ENCODE results near the gene ACADVL. TPM values are rescaled to one million over a fixed set of nuclear protein-coding genes. Genes with fewer than 3 reads are reported as not detected.

ACADVL gene
- total RNA-seq, 1 donor from 2014 or later: 1,052 TPM

DNA sequence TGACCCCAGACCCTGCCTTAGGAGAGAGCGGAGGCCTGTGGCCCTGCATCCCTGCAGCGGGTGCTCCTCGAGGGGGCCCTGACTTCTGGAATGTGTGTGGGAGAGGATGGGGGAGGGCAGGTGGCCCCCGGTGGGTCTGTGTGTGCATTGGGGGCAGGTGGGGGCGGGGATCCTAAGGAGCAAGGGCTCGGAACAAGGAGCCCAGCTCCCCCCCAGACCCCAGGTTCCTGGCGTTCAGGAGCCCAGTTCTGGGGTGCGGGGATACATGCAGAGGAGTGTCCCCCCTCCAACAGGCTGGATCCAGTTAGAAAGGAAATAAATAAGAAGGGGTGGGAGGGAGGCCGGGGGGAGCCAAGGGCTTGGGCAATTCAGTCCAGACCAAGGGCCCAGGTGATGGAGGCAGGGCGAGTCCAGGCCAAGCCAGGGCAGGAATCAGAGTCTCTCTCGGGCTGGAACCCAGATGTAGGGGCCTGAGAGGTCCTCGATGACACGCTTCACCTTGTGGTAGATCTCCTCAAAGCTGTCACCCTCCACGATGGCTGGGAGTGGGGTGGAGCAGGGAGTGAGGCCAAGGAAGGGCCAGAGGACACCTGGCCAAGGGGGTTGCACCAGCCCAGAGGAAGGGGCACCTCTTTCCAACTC, 29.3 kb upstream of the ACADVL start:
- no peak for DNase-seq (ENCODE audit: low spot score)

DNA sequence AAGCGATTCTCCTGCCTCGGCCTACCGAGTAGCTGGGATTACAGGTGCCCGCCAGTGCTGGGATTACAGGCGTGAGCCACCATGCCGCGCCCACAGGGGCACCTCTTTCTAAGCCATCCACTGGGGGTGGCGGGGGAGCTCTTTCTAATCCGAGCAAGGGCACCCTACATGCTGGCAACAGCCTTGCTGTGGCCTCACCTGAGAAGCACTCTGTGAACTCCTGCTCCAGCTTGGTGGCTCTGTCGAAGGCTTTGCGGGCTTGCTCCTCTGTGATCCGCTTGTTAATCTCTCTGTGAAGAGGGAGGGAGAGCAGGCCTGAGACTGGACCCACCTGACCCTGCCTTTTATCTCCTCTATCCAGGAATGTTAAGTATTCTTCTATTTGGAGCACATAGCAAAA, 28.7 kb upstream of the ACADVL start:
- no peak for DNase-seq (ENCODE audit: low spot score)

DNA sequence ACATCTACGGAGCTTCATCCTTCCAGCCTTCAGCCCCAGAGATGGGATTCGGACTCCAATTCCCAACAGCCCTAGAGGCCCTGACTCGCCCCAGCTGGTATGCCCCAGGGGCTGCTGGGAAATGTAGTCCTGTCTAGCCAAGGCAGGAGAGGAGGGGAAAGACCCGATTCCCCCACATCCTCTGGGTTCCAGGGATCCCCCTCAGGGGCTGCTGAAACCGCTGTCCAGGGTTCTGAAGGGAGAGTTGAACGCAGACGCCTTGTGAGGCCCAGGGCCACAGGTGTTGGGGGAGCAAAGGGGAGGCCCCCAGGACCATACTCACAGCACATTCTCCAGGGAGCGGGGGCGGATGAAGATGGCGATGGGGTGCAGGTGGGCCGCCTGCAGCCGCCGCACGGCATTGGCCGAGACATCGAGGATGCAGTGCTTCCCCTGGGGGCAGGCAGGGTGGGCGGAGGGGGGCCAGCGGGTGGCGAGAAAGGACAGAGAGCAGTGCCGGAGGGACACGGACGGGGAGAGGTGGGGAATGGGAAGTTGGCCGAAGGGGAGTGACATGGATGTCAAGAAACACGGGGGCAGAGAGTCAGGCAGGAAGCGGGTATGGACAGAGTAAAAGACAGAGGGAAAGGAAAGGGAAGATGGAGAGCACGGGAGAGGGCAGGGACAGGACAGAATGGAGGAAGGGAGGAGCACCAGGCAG, 28.0 kb upstream of the ACADVL start:
- DNase-seq (ENCODE audit: low spot score): no peak

DNA sequence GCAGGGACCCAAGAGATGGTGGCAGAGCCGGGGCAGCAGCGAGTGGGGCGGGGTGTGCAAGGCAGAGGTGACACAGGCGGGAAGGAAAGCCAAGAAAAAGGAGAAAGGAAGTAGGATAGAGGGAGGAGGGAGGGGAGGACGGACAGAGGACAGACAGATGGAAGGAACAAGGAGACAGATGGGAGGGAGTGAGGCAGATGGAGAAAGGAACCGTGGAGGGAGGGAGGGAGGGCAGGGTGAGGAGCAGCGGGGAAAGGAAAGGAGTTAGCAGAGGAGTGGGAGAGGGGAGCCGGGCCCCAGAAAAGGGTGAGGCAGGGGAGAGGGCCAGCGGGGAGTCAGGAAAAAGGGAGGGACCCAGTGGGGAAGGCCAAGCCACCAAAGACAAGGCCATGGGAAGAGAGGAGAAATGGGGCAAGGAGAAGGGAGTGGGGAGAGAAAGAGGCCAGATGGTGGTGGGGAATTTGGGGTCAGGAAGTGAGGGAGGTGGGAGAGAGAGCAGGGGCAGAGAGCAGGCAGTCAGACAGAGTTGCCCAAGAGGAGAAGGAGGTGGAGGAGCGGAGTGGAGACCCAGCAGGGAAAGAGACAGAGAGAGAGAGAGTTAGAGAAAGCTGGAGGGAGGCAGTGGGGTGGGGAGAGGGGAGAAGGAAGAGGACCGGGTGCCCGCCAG, 27.3 kb upstream of the ACADVL start:
- DNase-seq (ENCODE audit: low spot score): no peak

DNA sequence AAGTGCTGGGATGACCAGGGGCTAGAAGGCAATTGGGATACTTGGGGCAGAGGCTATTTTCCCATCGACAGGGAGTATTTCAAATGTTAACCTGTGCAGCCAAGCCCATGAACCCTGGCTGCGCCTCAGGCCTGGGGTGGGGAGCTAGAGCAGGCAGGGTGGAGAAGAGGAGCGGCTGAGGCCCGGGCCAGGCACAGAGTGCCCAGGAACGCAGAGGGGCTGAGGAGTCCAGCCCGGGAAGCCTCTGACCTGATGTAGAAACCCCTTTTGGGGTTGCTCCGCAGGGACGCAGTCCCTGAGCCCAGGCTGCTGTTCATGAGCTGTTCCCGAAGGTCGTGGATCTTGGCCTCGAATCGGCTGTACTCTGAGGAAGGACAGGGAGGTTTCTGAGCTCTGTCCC, 23.8 kb upstream of the ACADVL start:
- DNase-seq (ENCODE audit: low spot score): no peak

DNA sequence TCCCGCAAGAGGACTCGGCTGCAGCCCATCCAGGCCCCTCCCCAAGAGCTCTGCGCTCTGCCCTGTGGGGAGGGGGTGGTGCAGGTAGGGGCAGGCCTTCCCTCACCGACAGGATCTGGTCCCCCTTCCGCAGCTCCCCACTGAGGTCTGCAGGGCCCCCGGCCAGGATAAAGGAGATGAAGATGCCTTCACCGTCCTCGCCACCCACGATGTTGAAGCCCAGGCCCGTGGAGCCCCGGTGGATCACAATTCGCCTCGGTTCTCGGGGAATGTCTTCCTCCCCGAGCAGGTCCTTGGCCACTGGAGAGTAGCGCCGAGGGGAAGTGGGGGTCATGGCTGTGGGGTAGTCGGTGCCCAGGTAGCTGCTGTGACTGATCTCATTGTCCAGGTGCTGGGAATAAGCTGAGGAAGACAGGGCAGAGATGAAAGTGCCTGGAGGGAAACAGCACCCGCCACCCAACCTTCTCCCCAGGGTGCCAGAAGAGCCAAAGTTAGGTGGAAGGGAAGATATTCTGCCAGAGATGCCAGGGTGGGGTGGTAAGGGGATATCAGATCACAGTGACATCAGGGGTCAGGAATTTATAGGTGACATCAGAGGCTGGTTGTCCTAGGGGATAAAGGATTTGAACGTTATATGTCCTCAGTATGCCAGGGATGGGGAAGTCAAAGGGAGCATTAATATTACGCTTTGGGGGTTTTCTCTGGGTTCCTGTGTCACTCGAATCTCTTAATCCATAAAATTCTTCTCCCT, 22.9 kb upstream of the ACADVL start:
- no peak for DNase-seq (ENCODE audit: low spot score)

DNA sequence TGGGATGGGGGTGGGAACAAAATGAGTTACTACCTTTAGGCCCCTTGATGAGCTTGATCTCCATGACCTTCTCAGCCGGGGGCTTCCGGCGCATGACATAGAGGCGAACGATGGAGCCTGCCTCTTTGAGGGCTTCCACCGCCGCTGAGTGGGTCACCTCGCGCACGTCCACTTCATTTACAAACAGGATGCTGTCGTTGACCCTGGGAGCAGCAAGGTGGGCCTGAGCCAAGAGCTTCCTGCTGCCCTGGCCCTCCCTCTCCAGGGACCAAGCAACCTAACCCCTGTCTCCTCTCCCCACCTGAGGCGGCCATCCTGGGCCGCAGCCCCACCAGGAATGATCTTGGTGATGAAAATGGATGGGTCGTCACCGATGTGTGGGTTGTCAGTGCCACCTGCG, 16.3 kb upstream of the ACADVL start:
- DNase-seq (ENCODE audit: low spot score): no peak

DNA sequence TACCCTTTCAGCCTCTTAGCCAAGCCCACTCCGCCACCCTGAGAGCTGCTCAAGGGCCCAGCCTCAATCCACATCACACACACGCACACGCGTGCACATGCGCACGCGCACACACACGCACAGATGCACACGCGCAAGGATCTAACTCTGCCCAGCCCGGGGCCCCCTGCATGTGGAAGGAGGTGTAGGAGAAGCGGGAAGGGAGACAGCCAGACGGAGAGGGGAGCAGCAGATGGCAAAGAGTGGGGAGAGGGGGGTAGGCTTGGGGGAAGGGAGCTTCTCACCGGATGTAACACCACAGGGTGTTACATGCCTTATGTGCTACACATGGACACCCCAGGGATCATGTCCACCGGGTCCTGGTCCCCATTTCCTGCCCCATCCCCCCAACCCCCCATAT, 15.4 kb upstream of the ACADVL start:
- DNase-seq (ENCODE audit: low spot score): no peak

DNA sequence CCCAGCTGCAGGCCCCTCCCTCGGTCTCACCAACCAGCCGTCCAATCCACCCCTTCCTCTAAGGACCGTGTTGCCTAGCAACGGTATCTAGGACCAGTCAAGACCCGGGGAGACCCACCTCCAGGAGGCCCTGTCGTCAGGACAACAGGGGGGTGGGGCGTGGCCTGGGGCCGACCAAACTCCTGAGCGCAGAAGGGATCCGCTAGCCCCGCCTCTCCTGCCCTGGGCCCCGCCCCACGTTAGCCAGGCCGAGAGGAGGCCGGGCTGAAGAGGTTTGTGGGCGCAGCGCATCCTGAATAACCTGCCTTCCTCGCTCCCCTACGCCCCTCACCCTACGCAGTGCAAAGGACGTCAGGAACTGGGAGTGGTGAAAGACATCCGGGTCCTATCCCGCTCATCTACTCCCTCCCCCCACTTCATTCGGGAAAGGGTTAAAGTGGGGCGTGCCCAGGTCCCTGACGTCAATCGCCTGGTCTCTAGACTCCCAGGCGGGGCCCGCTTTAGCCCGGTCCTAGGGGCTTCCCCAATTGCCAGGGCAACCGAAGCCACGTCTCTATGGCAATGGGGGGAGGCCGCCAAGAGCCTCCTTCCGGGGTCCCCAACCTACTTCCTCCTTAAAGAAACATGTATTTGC, 14.8 kb upstream of the ACADVL start:
- DNase-seq (ENCODE audit: low spot score): no peak

DNA sequence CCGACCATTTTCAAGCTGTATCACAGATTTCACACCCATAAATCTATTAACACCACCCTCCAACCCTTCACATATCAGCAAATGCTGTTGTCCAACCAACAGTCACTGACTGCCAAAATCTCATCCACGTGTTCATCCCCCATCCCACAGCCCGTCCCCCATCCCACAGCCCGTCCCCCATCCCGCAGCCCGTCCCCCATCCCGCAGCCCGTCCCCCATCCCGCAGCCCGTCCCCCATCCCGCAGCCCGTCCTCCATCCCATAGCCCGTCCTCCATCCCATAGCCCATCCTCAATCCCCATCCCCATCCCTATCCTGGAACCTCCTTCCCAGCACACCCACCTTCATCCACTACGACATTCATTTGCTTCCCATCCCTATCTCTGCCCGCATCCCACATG, 14.2 kb upstream of the ACADVL start:
- no peak for DNase-seq (ENCODE audit: low spot score)

DNA sequence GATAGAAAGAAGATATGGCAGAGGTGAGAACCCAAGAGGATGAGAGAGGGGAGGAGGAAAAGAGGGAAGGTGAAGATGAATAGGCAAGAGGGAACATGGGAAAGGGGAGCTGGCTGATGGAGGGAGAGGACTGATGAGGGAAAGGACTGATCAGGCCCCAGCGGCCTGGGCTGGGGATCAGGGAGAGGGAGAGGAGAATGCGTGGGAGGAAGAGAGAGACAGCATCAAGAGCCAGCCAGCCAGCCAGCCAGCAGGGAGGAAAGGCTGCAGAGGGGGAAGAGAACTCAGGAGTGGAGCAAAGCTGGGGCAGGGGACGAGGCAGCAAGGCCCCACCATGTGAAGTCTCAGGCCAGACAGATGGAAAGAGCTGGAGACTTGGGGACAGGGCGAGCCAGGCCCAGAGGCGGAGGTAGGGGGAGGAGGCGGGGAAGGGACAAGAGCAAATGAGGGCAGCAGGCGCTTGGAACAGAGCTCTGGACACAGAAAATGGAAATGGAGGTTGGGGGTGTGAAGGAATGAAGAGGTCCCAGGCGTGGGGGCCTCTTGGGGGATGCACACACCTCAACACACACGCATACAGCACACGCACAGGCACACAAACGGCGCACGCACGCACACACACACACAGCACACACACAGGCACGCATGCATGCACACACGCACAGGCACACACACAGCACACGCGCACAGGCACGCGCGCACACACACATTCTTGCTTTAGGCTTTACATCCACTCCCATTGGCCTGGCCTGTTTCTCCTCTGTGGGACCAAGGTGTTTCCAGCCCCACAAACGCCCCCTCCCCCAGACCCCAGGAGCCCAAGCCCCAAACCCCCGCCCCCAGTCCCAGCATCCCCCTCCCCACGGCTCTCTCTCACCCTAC, 12.4 kb upstream of the ACADVL start:
- DNase-seq (ENCODE audit: low spot score): no peak

DNA sequence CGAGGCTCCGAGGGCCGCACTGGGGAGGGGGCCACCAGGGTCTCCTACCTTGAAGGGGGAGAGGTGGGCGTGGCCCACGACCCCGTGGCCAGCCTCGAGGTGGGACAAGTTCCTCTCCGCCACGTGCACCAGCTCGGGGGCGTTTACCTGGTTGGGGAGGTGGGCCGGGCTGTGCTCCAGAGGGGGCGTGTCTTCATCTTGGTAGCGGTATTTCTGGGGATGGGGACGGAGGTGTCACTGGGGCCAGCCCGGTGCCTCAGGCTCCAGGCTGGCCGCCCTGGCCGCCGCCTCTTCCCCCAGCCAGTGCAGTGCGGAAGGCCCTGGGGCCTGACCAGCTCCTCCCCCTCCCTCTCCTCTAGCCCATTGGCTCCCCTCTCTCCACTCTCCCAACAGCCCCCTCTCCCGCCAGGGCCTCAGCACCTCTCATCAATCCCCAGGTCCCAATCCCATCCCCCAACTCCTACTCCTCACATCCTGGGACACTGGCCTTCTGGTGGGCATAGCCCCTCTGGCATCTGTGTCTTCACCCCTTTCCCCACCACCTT, 11.6 kb upstream of the ACADVL start:
- no peak for DNase-seq (ENCODE audit: low spot score)

DNA sequence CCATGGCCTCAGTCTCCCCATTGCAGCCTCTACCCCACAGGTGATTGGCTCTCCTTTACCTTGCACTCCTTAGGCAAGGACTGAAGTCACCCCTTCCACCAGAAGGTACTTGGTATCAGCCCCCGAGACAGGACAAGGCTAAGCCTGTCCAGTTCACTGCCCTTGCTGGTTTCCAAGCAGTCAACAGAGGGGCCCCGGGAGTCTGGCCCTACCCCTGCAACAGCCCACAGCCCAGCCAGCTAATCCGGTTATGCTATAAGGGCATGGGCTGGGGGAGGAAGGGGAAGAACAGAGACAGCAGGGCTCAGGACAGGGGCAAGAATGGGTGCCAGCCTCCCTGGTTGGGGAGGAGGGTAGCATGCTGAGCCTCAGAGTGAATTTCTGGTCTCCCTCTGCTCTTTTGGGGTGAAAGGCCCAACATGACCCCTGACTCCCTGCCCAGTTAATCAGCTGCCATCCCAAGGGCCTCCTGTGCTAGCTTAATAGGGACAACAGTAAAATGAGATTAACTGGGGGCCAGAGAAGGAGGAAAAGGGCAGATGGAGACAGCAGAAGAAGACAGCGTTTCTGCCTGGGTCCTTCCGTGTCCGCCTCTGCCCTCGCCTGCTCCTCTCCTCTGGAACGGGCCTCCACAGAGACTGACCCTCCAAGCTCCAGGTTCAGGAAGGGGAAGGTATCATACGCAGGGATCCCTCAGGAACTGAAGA, 10.8 kb upstream of the ACADVL start:
- no peak for DNase-seq (ENCODE audit: low spot score)

DNA sequence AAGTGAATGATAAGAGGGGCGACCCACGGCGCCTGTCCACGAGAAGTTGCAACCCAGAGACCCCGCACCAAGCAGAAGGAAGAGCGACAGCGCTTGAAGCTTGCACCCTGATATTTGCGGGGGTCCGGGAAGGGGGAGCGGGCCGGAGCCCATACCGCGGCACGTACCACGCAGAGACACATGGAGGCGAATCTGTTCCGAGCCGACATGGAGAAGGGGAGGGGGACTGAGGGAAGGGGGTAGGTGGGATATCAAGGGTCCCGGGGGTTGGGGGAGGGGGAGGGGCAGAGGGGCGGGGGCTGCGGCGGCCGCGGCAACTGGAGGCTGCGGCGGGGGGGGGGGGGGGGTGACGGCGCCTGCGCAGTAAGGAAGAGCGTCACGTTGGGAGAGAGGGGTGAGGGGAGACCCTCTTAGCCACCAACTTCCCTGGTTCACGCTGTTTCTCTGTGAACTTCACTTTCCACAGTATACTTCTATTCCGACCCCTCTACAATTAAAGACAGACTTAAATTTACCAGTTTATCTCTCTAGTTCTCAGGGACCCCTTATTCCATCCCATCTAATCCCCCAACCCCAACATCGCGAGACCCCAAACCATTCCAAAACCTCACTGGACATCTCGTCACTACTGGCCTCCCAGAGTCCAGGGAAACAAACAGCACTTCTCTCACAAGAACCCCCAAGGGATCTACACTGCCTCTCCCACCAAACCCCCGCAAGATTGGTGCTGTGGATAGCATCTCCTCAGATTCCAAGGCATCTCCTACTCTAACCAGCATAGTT, 8.1 kb upstream of the ACADVL start:
- DNase-seq (ENCODE audit: low spot score): no peak

DNA sequence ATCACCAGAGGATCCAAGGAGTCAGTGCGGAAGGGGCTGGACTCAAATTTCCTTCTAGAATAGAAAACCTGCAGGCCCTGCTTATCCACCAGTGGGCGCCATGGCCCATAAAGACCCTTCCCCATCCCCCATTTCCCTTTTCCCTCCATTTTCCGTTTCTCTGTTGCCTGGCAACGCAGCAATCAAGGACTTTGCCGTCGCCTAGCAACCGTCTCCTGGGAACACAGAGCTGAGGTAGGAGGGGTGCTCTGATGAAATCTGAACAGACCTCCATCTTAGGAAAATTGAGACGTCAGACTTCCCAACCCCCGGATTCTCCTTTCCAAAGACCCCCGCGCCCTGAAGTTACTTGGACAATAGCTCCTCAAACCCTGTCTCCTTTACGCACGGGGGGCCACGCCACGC, 5.8 kb upstream of the ACADVL start:
- no peak for DNase-seq (ENCODE audit: low spot score)

DNA sequence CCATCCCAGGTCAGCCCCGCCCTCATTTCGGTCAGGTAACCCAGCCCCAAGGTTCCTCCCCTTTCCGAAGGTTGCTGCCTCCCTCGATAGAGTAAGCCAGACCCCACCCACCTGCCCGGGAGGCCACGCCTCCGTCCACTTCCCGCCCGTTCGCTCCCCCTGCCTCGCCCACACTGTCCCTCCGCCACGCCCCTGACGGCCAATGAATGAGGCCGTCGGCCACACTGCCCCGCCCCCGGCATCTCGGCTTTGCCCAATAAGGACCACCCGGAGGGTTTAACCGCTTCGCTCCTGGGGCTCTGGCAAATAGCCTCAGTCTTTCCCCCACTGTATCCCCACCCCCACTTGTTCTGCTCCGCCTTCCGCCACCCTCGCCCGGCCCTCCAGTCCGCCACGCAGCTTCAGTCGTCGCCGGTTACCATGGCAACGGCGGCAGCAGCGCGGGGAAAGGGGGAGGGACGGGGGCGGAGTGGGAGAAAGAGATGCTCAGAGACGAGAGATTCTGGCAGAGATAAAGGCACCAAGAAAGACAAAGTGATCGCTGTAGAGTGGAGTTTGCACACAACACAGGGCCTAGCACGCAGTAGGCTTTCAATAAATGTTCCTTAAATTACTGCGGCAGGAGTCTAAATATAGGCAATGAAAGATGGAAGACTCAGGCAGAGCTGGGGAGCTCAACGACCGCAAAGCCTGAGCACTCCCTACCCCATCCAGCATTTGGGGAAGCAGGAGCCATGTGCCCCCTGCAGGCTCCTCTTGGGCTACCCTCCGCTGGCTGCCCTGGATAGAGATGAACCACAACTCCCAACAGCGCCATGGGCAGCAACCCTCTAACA, 5.2 kb upstream of the ACADVL start:
- peak; percentile 99 for DNase-seq (ENCODE audit: low spot score)

DNA sequence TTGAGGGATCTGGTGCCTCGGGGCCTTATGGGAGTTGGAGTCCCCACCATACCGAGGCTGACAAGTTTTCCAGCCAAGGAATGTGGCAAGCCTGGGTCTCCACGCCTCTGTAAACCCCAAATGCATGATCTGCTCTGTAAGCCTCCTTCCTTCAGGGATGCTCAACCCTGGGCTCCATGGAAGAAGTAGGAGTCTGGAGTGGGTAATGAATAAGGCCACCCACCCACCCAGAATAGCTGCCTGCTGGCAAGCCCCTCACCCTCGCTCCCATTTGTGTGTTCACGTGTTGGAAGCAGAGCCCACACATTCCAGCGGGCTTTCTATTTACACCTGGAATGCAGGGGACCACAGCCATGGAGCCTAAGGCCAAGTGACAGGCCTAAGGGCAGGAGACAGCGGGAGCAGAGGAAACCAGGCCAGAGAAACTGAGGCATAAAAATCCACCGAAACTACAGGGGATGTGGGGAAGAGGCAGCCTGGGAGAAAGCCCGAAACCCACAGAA, 4.6 kb upstream of the ACADVL start:
- no peak for DNase-seq (ENCODE audit: low spot score)
